ENCODE results near the gene IL11RA. TPM values are rescaled to one million over a fixed set of nuclear protein-coding genes. Genes with fewer than 3 reads are reported as not detected.
A peak's percentile ranks its signal among the peaks of the same experiment; 100 is the strongest.

Gene IL11RA
- polyA plus RNA-seq, 10 donors, result 92.2 to 164 (median 110) TPM

DNA sequence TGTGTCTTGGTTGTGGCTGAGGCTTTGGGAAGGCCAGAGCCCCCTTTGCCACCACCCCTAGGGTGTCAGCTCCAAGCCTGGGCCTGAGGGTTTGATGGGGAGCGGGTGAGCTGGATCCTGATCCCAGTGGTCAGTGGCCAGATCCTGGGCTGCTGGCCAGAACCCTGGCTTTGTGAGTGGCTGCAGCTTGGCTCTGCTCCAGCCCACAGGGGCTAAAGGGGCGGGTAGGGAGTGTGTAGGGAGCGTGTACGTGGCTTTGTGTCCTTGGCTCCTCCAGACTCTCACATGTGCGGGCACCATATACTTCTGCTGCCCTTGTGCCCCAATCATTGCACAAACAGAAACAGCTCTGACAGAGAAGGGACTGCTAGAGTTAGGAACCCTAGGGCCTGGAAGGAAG is 1.2 kb upstream of the IL11RA start:
- DNase-seq, result peak in 1 of 3 donors; percentile 29

DNA sequence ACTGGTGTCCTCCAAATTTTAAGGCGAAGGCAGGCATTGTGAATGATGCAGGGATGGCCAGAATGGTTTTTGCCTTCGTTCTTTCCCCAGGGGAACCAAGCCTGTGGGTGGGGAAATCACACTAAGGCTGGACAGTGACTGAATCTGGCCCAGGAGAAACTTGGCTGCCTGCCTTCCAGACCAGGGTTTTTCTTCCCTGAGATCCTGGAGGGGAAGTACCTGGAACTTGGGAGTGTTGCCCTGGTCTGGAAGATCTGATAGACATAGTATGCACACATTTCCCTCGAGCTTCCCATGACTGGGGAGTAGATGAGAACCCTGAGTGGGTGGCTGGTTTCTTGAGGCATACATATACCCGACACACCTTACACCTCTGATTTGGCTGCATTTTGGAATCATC is 664 bp upstream of the IL11RA start:
- DNase-seq, result peak in 1 of 3 donors; percentile 37

DNA sequence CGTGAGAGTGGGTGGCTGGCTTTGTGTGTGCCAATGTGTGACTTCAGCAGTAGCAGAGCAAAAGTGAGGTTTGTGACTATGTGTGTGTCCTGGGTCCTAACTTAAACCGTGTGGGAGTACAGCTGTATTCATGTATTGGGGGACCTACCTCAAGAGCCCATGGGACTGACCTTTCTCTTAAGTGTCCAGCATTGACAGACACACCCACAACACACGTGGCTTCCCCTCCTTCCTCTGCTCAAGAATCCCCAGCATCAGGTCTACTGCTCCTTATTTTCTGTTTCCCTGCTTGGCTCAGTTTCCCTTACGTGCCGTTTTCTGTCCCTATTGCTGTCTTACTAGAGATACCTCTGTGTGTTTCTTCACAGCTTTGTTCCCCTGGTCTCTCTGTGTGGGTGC is 616 bp downstream of the IL11RA start:
- peak in 1 of 3 donors; percentile 55 for DNase-seq

DNA sequence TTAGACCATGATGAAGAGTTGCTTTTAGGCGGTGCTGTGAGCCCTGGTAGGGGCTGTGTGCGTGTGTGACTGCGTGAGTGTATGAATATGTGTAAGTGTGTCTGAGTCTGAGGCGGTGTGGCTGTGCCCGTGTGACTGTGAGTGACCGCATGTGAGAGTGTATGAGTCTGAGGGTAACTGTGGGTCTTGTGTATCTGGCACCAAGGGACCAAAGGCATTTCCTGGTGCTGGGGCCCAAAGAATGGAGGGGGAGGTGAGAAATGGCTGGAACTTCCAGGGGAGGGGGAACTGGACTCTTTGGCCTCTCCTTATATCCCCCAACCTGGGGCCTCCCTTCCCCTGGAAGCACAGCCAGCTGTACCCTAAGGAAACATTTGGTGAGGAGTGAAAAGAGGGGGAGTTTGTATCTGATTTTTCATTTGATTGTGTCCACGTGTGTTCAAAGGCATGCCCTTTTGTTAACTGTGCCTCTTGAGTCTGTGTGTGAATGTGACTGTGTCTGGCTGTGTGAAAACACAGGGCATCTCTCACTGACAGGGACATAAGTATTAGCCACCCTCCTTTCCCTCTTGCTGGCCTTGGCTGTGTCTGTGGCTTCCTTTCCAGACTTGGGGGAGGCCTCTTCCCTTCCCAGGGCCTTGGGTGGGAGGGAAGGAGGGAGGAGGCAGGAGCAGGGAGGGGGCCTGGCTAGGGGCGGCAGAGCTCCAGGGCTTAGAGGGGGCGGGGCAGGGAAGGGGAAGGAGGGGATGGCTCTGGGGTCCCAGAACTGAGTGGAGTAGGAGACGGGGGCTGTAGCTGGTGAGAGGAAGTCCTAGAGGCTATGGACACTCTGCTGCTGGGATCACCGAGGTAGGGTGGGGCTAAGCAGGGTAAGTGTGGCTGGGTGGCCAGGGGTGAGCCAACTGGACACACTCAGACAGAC is 1.4 kb downstream of the IL11RA start:
- DNase-seq, result peak; percentile 54 to 92 (median 79)

DNA sequence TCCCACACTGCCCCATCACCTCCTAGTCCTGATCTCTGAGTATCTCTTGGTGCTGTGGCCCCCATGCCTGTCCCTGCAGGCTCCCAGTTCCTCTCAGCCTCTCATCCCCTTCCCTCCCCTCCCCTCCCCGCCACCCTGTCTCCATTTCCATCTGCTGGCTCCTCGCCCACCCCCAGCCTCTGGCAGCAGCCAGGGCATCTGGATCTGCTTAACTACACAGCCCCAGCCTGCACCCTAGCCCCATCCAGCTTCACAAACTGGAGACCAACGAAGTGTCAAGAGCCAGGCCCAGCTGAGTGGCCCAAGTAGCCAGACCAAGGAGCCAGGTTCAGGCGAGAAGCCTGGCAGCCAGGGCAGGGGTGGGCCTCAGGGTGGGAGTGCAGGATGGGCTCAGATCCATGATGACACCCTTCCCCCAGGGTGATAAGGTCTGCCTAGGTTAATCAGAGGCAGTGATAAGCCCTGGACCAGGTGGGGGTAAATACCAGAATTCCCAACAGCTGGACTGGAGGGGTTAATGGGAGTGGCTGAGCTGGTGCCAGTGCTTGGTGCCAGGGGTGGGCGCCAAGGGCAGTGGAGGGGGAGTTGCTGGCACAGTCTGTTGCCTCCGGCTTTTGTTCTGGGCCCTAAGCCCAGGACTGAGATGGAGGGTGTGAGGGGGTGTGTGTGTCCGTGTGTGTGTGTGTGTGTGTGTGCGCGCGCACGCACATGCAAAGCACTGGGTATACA is 2.5 kb downstream of the IL11RA start:
- DNase-seq, result peak; percentile 75 to 91 (median 84)

- DNase-seq, result no peak
These were observed 3.4 kb downstream of the IL11RA start for GRCh38 chr9:34655394-34655793.

DNA sequence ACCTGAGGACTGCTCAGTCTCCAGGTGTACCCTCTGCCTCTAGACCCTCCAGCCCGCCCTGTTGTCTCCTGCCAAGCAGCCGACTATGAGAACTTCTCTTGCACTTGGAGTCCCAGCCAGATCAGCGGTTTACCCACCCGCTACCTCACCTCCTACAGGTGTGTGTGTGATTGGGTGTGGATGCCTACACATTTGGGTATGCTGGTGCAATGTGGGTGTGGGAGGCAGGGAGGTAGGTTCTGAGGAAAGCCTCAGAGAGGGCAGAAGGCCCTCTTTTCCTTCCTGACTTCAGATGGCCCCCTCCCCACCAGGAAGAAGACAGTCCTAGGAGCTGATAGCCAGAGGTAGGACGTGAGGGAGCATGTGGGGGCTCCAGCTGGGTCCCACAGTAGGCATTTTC is 5.0 kb downstream of the IL11RA start:
- DNase-seq, result no peak

- DNase-seq, result no peak
These were observed 6.5 kb downstream of the IL11RA start for GRCh38 chr9:34658461-34658860.

- no peak for DNase-seq
These were observed 7.7 kb downstream of the IL11RA start for GRCh38 chr9:34659592-34660253.

GRCh38 chr9:34662526-34663302 is 10.7 kb downstream of the IL11RA start, which contains the start of gene CCL27:
TSS of gene CCL27 (minus strand) at chr9:34662657. CDS start at chr9:34662633, 24 bp downstream.
- no peak for DNase-seq

DNA sequence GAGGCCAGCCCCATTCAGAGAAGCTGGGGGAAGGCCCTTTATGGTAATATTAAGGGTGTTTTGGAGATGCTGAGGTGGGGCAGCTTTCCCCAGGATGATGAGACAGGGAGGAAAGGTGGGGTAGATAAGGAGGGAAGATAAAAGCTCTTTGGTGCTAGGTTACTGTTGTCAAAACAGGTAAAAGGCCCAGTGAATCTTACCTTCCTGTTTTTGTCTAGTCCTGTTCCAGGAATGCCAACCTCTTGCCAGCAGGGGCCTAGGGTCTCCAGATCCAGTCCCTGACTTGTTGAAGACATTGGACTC is 11.3 kb downstream of the IL11RA start:
- DNase-seq, result no peak

DNA sequence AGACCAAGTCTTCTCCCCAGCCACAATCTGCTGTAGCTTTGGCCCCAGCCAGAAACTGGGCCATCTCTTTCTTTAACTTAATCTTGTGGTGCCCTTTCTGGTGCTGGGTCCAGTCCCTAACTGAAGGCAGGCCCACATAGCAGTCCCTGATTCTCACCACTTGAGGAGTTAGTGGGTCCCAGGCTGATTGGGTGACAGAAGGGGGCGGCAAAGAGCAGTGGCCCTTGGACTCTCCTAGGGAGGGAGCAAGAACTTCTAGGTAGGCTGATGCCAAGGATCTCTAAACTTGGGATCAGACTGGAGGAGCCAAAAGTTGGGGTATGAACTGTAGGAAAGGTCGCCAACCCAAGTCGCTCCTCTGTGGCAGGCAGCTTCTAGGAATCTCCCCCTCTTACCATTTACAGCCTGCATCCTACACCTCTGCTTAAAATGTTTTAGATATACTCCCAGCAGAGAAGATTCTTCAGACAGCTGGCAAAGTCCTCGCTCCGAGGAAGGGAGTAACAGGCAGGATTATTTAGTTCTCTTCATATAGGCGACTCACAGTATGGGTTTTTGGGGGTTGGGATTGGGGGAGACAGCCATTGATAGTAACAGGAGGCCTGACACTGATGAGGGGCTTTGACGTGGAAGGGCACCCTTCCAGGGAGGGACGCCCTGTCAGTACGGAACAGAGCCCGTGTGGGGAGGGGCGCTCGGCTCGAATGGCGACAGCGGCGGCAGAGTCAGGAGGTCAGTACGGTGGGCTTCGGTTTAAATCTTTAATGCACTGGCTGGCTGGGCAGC is 12.5 kb downstream of the IL11RA start:
- DNase-seq, result peak; percentile 51 to 87 (median 79)

GRCh38 chr9:34665067-34665380 is 13.0 kb downstream of the IL11RA start:
- no peak for DNase-seq

DNA sequence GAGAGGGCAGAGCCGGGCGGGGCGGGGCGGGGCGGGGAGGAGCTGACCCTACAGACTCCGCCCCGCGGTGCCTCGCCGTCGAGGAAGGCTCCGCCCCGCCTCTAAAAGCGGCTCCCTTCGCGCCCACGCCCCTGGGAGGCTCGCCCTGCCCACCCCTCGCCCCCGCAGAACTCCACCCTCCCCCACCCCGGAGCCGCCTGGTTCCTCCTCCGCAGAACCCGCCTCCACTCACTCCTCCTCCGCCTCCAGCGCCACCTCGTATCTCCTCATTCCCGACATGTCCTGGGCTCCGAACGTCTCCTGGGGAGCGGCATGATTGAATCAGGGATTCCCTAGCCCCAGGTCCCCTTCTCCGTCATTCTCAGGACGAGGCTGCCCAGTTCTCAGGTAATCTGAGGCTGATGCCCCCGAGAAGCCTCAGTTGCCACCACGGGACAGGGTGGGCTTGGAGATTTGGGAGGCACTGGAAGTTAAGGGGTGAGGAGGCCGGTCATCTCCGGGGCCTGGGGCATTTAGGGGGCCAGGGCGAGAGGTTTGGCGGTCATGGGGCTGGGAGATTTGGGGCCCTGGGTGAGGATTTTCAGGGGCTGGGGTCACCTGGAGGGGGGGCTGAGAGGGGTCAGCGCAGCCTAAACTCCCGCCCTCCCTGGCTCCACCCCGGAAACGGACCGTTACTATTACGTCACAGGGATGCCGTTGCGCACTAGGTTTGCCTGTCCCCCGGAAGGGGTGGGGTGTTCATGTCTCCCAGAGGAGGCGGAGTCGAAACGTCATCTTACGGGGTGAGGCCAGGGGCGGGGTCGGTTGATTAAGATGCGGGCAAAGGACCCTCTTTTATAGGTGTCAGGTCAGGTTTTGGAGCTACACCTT is 13.6 kb downstream of the IL11RA start:
- DNase-seq, result peak; percentile 94 to 96 (median 95)

DNA sequence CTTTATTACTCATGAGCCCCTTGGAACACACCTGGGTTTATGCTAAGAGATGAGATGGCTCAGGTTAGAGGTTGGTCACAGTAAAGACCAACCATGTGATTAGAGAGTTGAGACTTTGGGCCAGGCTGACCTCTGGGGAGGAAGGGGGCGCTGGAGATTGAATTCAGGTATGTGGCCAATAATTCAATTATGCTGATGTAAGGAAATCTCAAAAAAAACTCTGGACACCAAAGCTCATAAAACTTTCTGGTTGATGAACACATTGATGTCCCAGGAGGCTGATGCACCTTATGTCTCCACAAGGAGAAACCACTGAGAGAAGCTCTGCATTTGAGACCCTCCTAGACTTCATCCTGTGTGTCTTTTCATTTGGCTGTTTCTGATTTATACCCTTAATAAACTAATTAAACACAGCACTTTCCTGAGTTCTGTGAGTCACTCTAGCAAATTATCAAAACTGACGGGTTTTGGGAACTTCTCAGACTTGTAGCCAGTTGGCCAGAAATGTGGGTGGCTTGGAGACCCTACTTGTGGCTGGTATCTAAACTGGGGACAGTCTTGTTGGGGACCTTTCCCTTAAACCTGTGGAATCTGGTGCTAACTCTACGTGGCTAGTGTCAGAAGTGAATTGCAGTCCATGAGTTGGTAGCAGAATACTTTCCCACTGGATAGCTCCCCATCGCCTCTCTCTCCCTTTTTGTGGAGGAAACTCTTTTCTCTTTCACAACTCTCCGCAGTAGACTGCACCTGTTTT is 18.0 kb downstream of the IL11RA start:
- no peak for DNase-seq

DNA sequence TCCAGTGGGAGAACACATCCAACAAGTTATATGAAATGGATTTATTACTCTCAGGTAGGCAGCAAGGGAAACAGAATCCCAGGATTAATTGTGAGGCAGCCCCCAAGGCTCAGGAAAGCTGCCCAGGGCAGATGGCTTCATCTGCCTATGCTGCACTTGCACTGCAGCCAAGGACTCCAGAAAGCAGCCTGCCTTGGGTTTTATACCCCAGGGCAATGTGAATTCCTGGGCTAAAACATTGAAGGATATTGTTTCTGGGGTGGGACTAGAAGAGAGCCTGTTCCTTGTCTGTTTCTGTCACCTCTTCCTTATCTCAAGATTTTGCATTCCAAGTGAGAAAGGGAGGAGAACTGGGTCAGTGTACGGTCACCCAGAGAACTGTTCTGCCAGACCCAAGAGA is 19.3 kb downstream of the IL11RA start:
- no peak for DNase-seq

DNA sequence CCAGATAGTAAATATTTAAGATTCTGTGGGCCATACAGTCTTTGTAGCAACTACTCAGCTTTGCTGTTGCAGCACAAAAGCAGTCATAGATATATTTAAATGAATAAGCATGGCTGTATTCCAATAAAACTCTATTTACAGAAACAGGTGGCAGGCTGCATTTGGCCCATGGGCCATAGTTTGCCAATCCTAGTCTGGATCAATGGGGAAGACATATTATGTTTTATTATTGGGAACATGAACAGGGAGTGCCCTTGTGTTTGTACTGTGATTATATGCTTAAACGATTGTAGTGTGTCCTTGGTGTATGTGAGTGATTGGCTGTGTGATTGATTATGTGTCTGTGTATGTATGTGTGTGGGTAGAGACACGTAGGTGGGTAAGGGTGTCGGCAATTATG is 22.5 kb downstream of the IL11RA start:
- DNase-seq, result no peak

GRCh38 chr9:34675048-34675714 is 23.2 kb downstream of the IL11RA start:
- DNase-seq, result peak in 2 of 3 donors; percentile 43 to 63

DNA sequence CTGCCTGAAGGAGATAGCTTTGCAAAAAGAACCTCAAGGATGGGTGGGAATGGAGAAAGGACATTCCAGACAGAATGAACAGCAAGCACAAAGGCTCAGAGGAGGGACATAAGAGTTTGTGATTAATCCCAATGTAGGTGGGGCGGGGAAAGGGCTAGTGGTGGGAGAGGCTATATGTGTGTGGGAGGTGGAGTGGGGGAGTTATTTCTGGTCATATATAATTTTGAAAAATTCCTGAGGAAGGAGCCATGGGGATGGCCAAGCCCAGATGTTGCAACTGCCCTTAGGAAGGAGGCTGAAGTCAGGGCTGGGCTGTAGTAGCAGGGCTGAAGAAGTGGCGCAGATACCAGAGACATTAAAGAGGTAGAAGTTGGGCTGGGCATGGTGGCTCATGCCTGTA is 23.9 kb downstream of the IL11RA start:
- no peak for DNase-seq
